NCI-H1092 (cell line): ENCODE results near the gene BOC.

ENCODE experiments used
- DNase-seq: peaks from one replicate; lab custom pipeline; 2025; lab: John Stamatoyannopoulos, UW

The BOC gene

DNA sequence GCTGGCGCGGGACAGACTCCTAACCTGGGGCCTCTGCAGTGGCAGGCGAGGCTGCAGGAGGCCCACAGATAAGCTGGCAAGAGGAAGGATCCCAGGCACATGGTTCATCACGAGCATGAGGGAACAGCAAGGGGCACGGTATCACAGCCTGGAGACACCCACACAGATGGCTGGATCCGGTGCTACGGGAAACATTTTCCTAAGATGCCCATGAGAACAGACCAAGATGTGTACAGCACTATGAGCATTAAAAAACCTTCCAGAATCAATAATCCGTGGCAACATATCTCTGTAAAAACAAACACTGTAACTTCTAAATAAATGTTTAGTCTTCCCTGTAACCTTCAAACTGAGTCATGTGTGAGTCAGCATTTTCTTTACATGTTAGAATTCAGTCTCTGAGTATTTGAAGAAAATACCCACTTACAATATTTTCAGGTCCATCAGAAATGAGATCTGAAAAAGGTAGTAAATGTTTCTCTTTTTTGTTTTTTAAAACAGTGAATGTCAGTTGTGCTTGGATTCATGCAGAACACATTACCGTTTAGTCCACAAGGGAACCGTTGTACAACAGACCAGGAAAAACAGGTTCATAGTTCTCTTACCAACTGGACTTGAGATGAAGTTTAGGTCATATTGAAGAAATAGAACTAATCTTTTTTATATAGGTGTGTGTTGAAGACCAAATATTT lies 75.9 kb downstream of the BOC start:
- DNase-seq, result no peak

DNA sequence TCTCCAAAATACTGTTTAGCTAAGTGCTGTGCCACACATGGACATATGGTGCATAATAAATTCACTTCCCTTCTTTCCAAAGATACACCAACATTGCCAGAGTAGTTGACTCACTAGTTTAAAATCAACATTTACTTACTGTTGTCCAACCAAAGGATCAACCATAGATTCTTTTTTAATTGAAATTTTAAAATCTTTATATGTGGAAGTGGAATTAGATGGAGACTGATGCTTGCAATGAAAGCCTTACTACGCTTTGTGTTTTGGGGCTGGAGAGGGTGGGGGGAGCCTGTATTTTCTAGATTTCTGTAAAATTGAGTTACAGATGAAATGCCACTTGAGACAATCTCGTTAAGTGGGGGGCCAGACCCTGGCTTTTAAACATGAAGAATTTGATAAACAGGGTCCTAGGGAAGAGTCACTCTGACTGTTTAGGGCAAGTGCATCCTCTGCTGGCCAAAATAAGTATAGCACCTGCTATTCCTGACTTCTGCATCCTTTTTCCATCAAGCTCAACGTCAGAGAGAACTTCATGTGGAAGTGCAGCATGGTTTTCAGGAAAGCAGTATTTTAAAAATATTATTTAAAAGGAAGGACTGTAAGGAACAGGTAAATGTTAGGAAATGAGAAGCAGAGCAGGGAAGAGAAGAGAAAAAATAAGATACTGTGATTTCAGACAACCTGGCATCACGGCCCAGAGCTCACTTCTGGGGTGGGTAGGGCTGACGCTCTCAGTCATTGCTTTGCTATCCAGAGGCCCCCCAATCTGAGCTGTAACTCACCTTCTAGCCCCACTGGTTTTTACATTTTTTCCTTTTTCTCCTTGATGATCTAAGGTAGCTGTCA lies 76.7 kb downstream of the BOC start:
- DNase-seq, result peak; percentile 56

- no peak for DNase-seq
These were observed 77.5 kb downstream of the BOC start for GRCh38 chr3:113288881-113289280.

GRCh38 chr3:113291572-113291971 lies 80.2 kb downstream of the BOC start:
- DNase-seq, result no peak

GRCh38 chr3:113292933-113293332 lies 81.6 kb downstream of the BOC start:
- DNase-seq, result no peak

- DNase-seq, result no peak
These were observed 82.0 kb downstream of the BOC start for GRCh38 chr3:113293348-113293747.

- no peak for DNase-seq
These were observed 84.1 kb downstream of the BOC start for GRCh38 chr3:113295463-113295862.

- DNase-seq, result no peak
These were observed 85.9 kb downstream of the BOC start for GRCh38 chr3:113297287-113297686.

DNA sequence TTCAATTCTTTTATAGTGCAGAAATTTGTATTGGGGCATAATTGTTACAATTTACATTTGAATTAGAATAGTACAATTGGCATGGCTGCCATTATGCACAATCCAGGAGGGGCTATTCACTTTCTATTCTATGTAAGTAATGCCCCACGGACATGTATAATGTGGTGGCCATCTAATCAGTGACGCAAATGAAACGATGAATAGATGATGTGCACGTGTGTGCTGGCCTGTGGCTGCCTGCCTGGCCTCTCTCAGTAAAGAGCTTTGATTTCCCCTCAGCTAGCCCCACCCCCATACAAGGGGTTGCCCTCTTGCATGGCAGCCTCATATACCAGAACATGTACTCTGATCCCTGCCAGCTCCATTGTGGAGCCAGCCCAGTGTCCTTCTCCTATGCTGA lies 86.5 kb downstream of the BOC start:
- DNase-seq, result no peak

GRCh38 chr3:113300596-113300995 lies 89.2 kb downstream of the BOC start:
- no peak for DNase-seq

- DNase-seq, result no peak
These were observed 92.7 kb downstream of the BOC start for GRCh38 chr3:113304102-113304501.

DNA sequence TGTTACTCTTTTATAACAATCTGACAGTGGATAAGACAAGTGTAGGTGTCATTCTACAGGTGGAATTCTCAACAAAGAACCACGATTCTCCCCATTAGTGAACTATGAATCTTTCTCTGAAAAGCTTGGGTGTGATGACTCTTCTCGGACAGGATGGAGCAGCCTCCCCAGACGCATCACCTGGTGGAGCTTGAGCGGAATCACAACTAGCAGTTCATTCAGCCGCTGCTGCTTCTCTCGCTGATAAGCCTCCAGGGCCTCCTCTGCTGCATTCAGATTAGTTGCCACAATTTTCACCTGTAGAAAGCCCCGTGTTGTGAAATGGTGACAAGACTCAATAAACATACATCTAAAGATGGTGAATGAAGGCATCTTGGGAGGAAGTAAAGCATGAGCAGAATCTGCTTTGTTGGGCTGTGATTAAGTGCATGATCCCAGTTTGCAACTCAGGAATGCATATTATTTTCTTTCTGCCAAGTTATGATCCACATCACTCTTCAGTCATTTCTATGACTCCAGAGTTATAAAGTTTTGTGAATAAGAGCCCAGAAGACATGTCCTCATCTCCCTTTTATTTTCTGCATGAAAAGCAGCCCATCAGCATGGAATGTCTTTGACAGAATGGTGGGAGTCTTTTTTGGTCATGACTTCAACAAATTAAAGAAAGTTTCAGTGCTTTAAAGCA lies 93.6 kb downstream of the BOC start:
- DNase-seq, result no peak

GRCh38 chr3:113310960-113311359 lies 99.6 kb downstream of the BOC start:
- no peak for DNase-seq

GRCh38 chr3:113312416-113312815 lies 101.1 kb downstream of the BOC start:
- DNase-seq, result no peak

GRCh38 chr3:113314923-113315322 lies 103.6 kb downstream of the BOC start:
- no peak for DNase-seq

- no peak for DNase-seq
These were observed 118.4 kb downstream of the BOC start for GRCh38 chr3:113329757-113330156.

- DNase-seq, result no peak
These were observed 119.4 kb downstream of the BOC start for GRCh38 chr3:113330742-113331141.

DNA sequence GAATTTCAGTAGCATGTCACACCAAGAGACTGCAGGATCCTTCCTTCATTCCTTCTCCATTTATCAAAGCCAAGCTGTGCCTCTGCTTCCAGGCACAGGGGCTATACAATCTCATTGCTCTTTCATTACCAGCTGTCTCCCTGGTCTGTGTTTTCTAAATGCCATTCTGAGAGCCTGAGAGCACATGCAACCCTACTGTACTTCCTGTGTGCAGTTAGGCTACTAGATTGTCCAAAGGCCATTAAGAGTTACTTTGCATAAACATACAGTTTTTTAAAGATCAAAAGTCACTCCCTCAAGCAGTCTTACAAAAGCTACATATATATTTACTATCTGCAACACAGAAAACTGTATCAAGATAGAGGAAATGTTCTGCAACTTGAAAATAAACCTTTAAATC lies 119.8 kb downstream of the BOC start:
- no peak for DNase-seq
